Activated CD8-positive, alpha-beta T cell treated with anti-CD3 and anti-CD28 coated beads for 36 hours (primary cell): ENCODE results near the gene FAM229B. TPM values are rescaled to one million over a fixed set of nuclear protein-coding genes. Genes with fewer than 3 reads are reported as not detected.

Experiments
- ATAC-seq: fragments of 200-7000 bp; cut with Tn5 transposase; one replicate; pipeline ENCODE4 v1.10.0; 2021; ENCODE audit warnings: mild to moderate bottlenecking, moderate library complexity
- CTCF ChIA-PET: fragments of 350-600 bp; sonication (Branson Sonifier 250); formaldehyde crosslinking; loops from one replicate; lab custom pipeline; 2021; ENCODE audit warnings: antibody characterized with exemption; lab: Charles Lee
- POLR2A ChIA-PET: fragments of 350-600 bp; sonication (Branson Sonifier 250); formaldehyde crosslinking; loops from one replicate; lab custom pipeline; 2021; ENCODE audit warnings: antibody characterized with exemption; lab: Charles Lee
- DNase-seq: peaks from one replicate; pipeline ENCODE4 v3.0.0-alpha.2; 2020
- H3K27ac Mint-ChIP-seq: one replicate; pipeline ENCODE4 v1.8.0; 2021; ENCODE audit warnings: mild to moderate bottlenecking, mixed read lengths
- H3K27me3 Mint-ChIP-seq: one replicate; pipeline ENCODE4 v1.8.0; 2021; ENCODE audit warnings: mixed read lengths
- H3K36me3 Mint-ChIP-seq: one replicate; pipeline ENCODE4 v1.8.0; 2021; ENCODE audit warnings: low read depth, mixed read lengths
- H3K4me1 Mint-ChIP-seq: one replicate; pipeline ENCODE4 v1.8.0; 2021; ENCODE audit warnings: low read depth, mixed read lengths
- H3K4me3 Mint-ChIP-seq: one replicate; pipeline ENCODE4 v1.8.0; 2021; ENCODE audit warnings: mild to moderate bottlenecking, moderate library complexity, mixed read lengths
- H3K9me3 Mint-ChIP-seq: one replicate; pipeline ENCODE4 v1.8.0; 2021; ENCODE audit warnings: mixed read lengths
- CTCF ChIP-seq: fragments of 200-600 bp; IDR thresholded peaks from one replicate; pipeline ENCODE4 v1.8.0; 2022; ENCODE audit warnings: antibody characterized with exemption, mild to moderate bottlenecking
- intact Hi-C: fragments of 100-400 bp; cut with micrococcal nuclease; formaldehyde crosslinking; loops from one replicate; pipeline ENCODE4 v1.10.0; 2022
- total RNA-seq, 2 experiments: library from RNA; stranded (reverse); gene quantifications; one replicate each; pipeline ENCODE4 v1.2.3, GENCODE V29; 2021

Gene FAM229B
- 10 to 100 TPM in 1 of 2 experiments, 1 to 10 TPM in 1; 7.6 to 10.2 TPM for total RNA-seq

- no peak within 1 kb of the TSS for H3K4me3 Mint-ChIP-seq
- peak; percentile 98 for ATAC-seq
- DNase-seq: peak; percentile 95
- no peak within 1 kb of the TSS for H3K27ac Mint-ChIP-seq
- ChIA-PET POLR2A (interaction anchor here (0.6 to 2.5 kb wide), 6 partner anchors 9 to 829 kb away, joined by 3 to 8 read pairs (median 5); no protein-coding TSS in a partner anchor), CTCF (interaction anchor here (0.8 to 4.7 kb wide), 19 partner anchors 8 to 828 kb away, joined by 3 to 161 read pairs (median 5); a partner anchor contains a TSS)
- peaks cover 6% of the 10 kb centered on the region for H3K27me3 Mint-ChIP-seq
- H3K9me3 Mint-ChIP-seq: no peaks in the 10 kb centered on the region
- no peak for TF ChIP-seq CTCF
- peaks cover 12% of the 10 kb centered on the region for H3K4me1 Mint-ChIP-seq
- intact Hi-C loops: loop anchor here (2.0 kb wide), 1 partner anchor 67 kb away; no protein-coding TSS in a partner anchor
- H3K36me3 Mint-ChIP-seq: peaks cover 6% of the 10 kb centered on the region
Observed at GRCh38 chr6:112087136-112087911, at the start of gene FAM229B, which contains the start of gene TUBE1. Gene FAM229B (plus strand): TSS chr6:112087591. CDS start chr6:112099284, 11,693 bp downstream. Gene TUBE1 (minus strand): TSS chr6:112087482. CDS start chr6:112087434, 48 bp downstream.

GRCh38 chr6:112037783-112038216 is 49.6 kb upstream of the FAM229B start:
- ChIA-PET POLR2A (interaction anchor here (1.6 kb wide), 1 partner anchor 244 kb away, joined by 5 read pairs; no protein-coding TSS in a partner anchor), CTCF (interaction anchor here (1.1 to 7.4 kb wide), 5 partner anchors 10 to 779 kb away, joined by 3 to 80 read pairs (median 8); a partner anchor contains a TSS)
- Mint-ChIP-seq H3K36me3 (no peaks in the 10 kb centered on the region), H3K9me3 (no peaks in the 10 kb centered on the region), H3K27me3 (no peaks in the 10 kb centered on the region), H3K27ac (peak overlapping the region; percentile 36), H3K4me1 (peaks cover 71% of the 10 kb centered on the region), H3K4me3 (no peak overlapping the region)
- DNase-seq (peak; percentile 60), ATAC-seq (peak; percentile 47)
- no peak for TF ChIP-seq CTCF
- intact Hi-C loops: no loop called here

GRCh38 chr6:112038268-112038667 is 49.1 kb upstream of the FAM229B start:
- Mint-ChIP-seq H3K27ac (peak overlapping the region; percentile 36), H3K36me3 (no peaks in the 10 kb centered on the region), H3K4me3 (no peak overlapping the region), H3K27me3 (no peaks in the 10 kb centered on the region), H3K9me3 (no peaks in the 10 kb centered on the region), H3K4me1 (peaks cover 72% of the 10 kb centered on the region)
- CTCF ChIA-PET: interaction anchor here (0.9 to 7.4 kb wide), 8 partner anchors 10 to 779 kb away, joined by 3 to 80 read pairs (median 8); partner anchors contain the start of gene FYN
- DNase-seq: no peak
- POLR2A ChIA-PET: interaction anchor here (1.1 to 1.6 kb wide), 2 partner anchors 27 to 245 kb away, joined by 3 to 5 read pairs; no protein-coding TSS in a partner anchor
- intact Hi-C loops: no loop called here
- TF ChIP-seq CTCF: no peak
- no peak for ATAC-seq

- peaks cover 69% of the 10 kb centered on the region for H3K4me1 Mint-ChIP-seq
- no peak for TF ChIP-seq CTCF
Observed at GRCh38 chr6:112038756-112039430, 48.5 kb upstream of the FAM229B start.

More at GRCh38 chr6:112038756-112039430, 48.5 kb upstream of the FAM229B start:
- intact Hi-C loops: no loop called here
- Mint-ChIP-seq H3K27me3 (no peaks in the 10 kb centered on the region), H3K27ac (no peak overlapping the region), H3K9me3 (no peaks in the 10 kb centered on the region), H3K36me3 (no peaks in the 10 kb centered on the region), H3K4me3 (no peak overlapping the region)
- CTCF ChIA-PET: interaction anchor here (0.9 to 7.4 kb wide), 8 partner anchors 8 to 780 kb away, joined by 3 to 80 read pairs (median 8); partner anchors contain the start of gene FYN
- no peak for ATAC-seq
- DNase-seq: no peak
- POLR2A ChIA-PET: interaction anchor here (0.9 to 1.6 kb wide), 4 partner anchors 28 to 338 kb away, joined by 3 to 5 read pairs (median 3); no protein-coding TSS in a partner anchor
